ENCODE results near the gene ISG20L2. TPM values are rescaled to one million over a fixed set of nuclear protein-coding genes. Genes with fewer than 3 reads are reported as not detected.

The ISG20L2 gene
- total and polyA plus RNA-seq, 2 donors = 12.5 to 22.8 TPM

GRCh38 chr1:156673387-156674121, 55.0 kb downstream of the ISG20L2 start:
- H3K4me1 ChIP-seq (ENCODE audit: insufficient read depth) = no peaks in the 10 kb centered on the region
- H3K36me3 ChIP-seq (ENCODE audit: insufficient read depth) = no peaks in the 10 kb centered on the region
- 56% methylated on average over 8 of the region's 8 CpGs for WGBS
- no peak for DNase-seq (ENCODE audit: extremely low spot score)
- H3K4me3 ChIP-seq (ENCODE audit: low read depth, low read length) = no peak overlapping the region
- no peak overlapping the region for H3K27ac ChIP-seq (ENCODE audit: low read depth)

Other genes starting within 250 kb of the ISG20L2 start
- 10.0 TPM for gene MEF2D, start 228.0 kb downstream of the ISG20L2 start, total RNA-seq
- 55.5 TPM for gene MEF2D, start 228.0 kb downstream of the ISG20L2 start, polyA plus RNA-seq
- 11.8 TPM for gene IQGAP3, start 156.2 kb downstream of the ISG20L2 start, total RNA-seq
- gene IQGAP3, start 156.2 kb downstream of the ISG20L2 start, polyA plus RNA-seq = 0.32 TPM
- gene TTC24, start 149.0 kb downstream of the ISG20L2 start, total RNA-seq = not detected
- gene TTC24, start 149.0 kb downstream of the ISG20L2 start, polyA plus RNA-seq = 0.09 TPM
- gene NAXE, start 137.0 kb downstream of the ISG20L2 start, total RNA-seq = 27.3 TPM
- gene NAXE, start 137.0 kb downstream of the ISG20L2 start, polyA plus RNA-seq = 84.1 TPM
- 6.1 TPM for gene GPATCH4, start 127.3 kb downstream of the ISG20L2 start, total RNA-seq
- gene GPATCH4, start 127.3 kb downstream of the ISG20L2 start, polyA plus RNA-seq = 24.5 TPM
- gene HAPLN2, start 109.4 kb downstream of the ISG20L2 start, total RNA-seq = not detected
- gene HAPLN2, start 109.4 kb downstream of the ISG20L2 start, polyA plus RNA-seq = 4.0 TPM
- gene BCAN, start 86.6 kb downstream of the ISG20L2 start, total RNA-seq = 0.48 TPM
- 0.19 TPM for gene BCAN, start 86.6 kb downstream of the ISG20L2 start, polyA plus RNA-seq
- 35.7 TPM for gene NES, start 51.4 kb downstream of the ISG20L2 start, total RNA-seq
- gene NES, start 51.4 kb downstream of the ISG20L2 start, polyA plus RNA-seq = 38.2 TPM
- 37.9 TPM for gene CRABP2, start 23.2 kb downstream of the ISG20L2 start, total RNA-seq
- 25.3 TPM for gene CRABP2, start 23.2 kb downstream of the ISG20L2 start, polyA plus RNA-seq
- 11.4 TPM for gene METTL25B, start 297 bp downstream of the ISG20L2 start, total RNA-seq
- gene METTL25B, start 297 bp downstream of the ISG20L2 start, polyA plus RNA-seq = 32.6 TPM
- 25.8 TPM for gene MRPL24, start 12.3 kb upstream of the ISG20L2 start, total RNA-seq
- 115 TPM for gene MRPL24, start 12.3 kb upstream of the ISG20L2 start, polyA plus RNA-seq
- gene HDGF, start 22.9 kb upstream of the ISG20L2 start, total RNA-seq = 74.8 TPM
- gene HDGF, start 22.9 kb upstream of the ISG20L2 start, polyA plus RNA-seq = 113 TPM
- gene PRCC, start 38.8 kb upstream of the ISG20L2 start, total RNA-seq = 17.7 TPM
- 49.5 TPM for gene PRCC, start 38.8 kb upstream of the ISG20L2 start, polyA plus RNA-seq
- gene SH2D2A, start 88.1 kb upstream of the ISG20L2 start, total RNA-seq = not detected
- gene SH2D2A, start 88.1 kb upstream of the ISG20L2 start, polyA plus RNA-seq = 0.70 TPM
- gene INSRR, start 130.4 kb upstream of the ISG20L2 start, total RNA-seq = 0.11 TPM
- gene INSRR, start 130.4 kb upstream of the ISG20L2 start, polyA plus RNA-seq = 0.04 TPM
- 0.37 TPM for gene NTRK1, start 132.1 kb upstream of the ISG20L2 start, total RNA-seq
- gene NTRK1, start 132.1 kb upstream of the ISG20L2 start, polyA plus RNA-seq = 1.0 TPM
- gene PEAR1, start 165.0 kb upstream of the ISG20L2 start, total RNA-seq = 9.3 TPM
- 13.1 TPM for gene PEAR1, start 165.0 kb upstream of the ISG20L2 start, polyA plus RNA-seq
- 0.16 TPM for gene LRRC71, start 191.9 kb upstream of the ISG20L2 start, total RNA-seq
- gene LRRC71, start 191.9 kb upstream of the ISG20L2 start, polyA plus RNA-seq = not detected

All from urinary bladder (tissue), 4 donors.